Endodermal cell (in vitro differentiated cells): ENCODE data around the gene MALRD1. TPM values are rescaled to one million over a fixed set of nuclear protein-coding genes. Genes with fewer than 3 reads are reported as not detected.

Experiments used
- DNase-seq: peaks from one replicate; pipeline ENCODE4 v3.0.0-alpha.2; 2017
- H3K27ac ChIP-seq: 2 replicates; pipeline ENCODE4 v1.5.1; 2013; ENCODE audit warnings: mild to moderate bottlenecking, low read depth, low read length, moderate library complexity
- H3K27me3 ChIP-seq: 2 replicates; pipeline ENCODE4 v1.6.1; 2013; ENCODE audit warnings: mild to moderate bottlenecking, low read length, moderate library complexity; ENCODE audit not compliant: insufficient read depth, control insufficient read depth, poor library complexity, severe bottlenecking
- H3K36me3 ChIP-seq: 2 replicates; pipeline ENCODE4 v1.7.0; 2013; ENCODE audit warnings: mild to moderate bottlenecking, low read length, moderate library complexity; ENCODE audit not compliant: control insufficient read depth, insufficient read depth
- H3K4me1 ChIP-seq: one replicate; pipeline ENCODE4 v1.7.0; 2013; ENCODE audit warnings: low read length; ENCODE audit not compliant: control insufficient read depth, insufficient read depth
- H3K4me3 ChIP-seq: 2 replicates; pipeline ENCODE4 v1.5.1; 2013; ENCODE audit warnings: mild to moderate bottlenecking, low read length, moderate library complexity
- H3K9ac ChIP-seq: 2 replicates; pipeline ENCODE4 v1.6.1; 2013; ENCODE audit warnings: mild to moderate bottlenecking, low read length, moderate library complexity; ENCODE audit not compliant: poor library complexity, severe bottlenecking; ENCODE audit errors: extremely low read depth
- H3K9me3 ChIP-seq: 2 replicates; pipeline ENCODE4 v1.6.1; 2013; ENCODE audit warnings: mild to moderate bottlenecking, low read length, moderate library complexity; ENCODE audit not compliant: control insufficient read depth
- H3K27ac Mint-ChIP-seq: 2 replicates; pipeline ENCODE4 v1.8.0; 2020; ENCODE audit warnings: mixed read lengths
- H3K27me3 Mint-ChIP-seq: 2 replicates; pipeline ENCODE4 v1.8.0; 2021; ENCODE audit warnings: mild to moderate bottlenecking, mixed read lengths; ENCODE audit not compliant: insufficient read depth
- H3K36me3 Mint-ChIP-seq: 2 replicates; pipeline ENCODE4 v1.8.0; 2020; ENCODE audit warnings: low read depth, mixed read lengths
- H3K4me1 Mint-ChIP-seq: 2 replicates; pipeline ENCODE4 v1.8.0; 2020; ENCODE audit warnings: mixed read lengths
- H3K4me3 Mint-ChIP-seq: 2 replicates; pipeline ENCODE4 v1.8.0; 2020; ENCODE audit warnings: mild to moderate bottlenecking, moderate library complexity, mixed read lengths
- H3K9me3 Mint-ChIP-seq: 2 replicates; pipeline ENCODE4 v1.8.0; 2020; ENCODE audit warnings: mild to moderate bottlenecking, mixed read lengths
- WGBS, 2 experiments: methylation state at CpG; one replicate each; pipeline versions ENCODE4 v1.1.5 to v1.1.7; 2013; ENCODE audit warnings: missing lambda C conversion rate in 2 of 2, mixed read lengths in 1 of 2; ENCODE audit not compliant: insufficient coverage in 1 of 2, insufficient read length in 1 of 2; 5-methylcytosine and 5-hydroxymethylcytosine counted together
- total RNA-seq, 2 donors: library from RNA; stranded (reverse); fragmentation: NEBNext Ultra II Directional in 1 of 2; extraction: Animal tissue kit (Norgen Biotek cat#: 25700) in 1 of 2; gene quantifications; 2 replicates in 1 of 2; 3 replicates in 1 of 2; pipeline ENCODE4 v1.2.1, GENCODE V29; 2021
- TF ChIP-seq, protein P1 (sequence below): fragments of 200-600 bp; sonication (generic); conservative IDR thresholded peaks from 2 replicates; pipeline ENCODE4 v1.5.0; 2021; ENCODE audit warnings: antibody characterized with exemption, mild to moderate bottlenecking

MALRD1 gene
- total RNA-seq, 2 donors from 2014 or later: 0.64 to 1.5 TPM

DNA sequence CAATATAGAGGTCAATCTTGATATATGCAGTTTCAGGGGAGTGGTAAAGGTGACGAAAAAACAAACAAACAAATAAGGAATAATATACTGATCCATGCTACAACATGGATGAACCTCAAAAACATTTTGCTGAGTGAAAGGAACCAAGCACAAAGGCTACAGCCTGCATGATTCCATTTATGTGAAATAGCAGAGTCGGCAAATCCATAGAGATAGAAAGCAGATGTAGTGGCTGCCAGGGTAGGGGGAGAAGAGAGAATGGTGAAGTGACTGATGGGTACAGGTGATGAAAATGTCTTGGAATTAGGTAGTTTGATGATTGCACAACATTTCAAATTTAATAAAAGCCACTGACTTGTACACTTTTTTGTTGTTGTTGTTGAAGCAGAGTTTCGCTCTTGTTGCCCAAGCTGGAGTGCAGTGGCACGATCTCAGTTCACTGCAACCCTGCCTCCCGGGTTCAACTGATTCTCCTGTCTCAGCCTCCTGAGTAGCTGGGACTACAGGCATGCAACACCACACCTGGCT, 71.8 kb downstream of the MALRD1 start:
- Mint-ChIP-seq H3K27me3 (no peaks in the 10 kb centered on the region), H3K9me3 (no peaks in the 10 kb centered on the region), H3K4me1 (peaks cover 6% of the 10 kb centered on the region), H3K4me3 (no peak overlapping the region), H3K27ac (no peak overlapping the region), H3K36me3 (no peaks in the 10 kb centered on the region)
- 83 to 100% methylated on average over 1 to 5 of the region's 5 CpGs for WGBS, 2 experiments
- Histone ChIP-seq H3K4me1 (no peaks in the 10 kb centered on the region), H3K9ac (no peak overlapping the region), H3K27ac (no peak overlapping the region), H3K36me3 (no peaks in the 10 kb centered on the region), H3K4me3 (no peak overlapping the region), H3K27me3 (no peaks in the 10 kb centered on the region), H3K9me3 (no peaks in the 10 kb centered on the region)
- DNase-seq: no peak
- TF ChIP-seq, protein P1, sequence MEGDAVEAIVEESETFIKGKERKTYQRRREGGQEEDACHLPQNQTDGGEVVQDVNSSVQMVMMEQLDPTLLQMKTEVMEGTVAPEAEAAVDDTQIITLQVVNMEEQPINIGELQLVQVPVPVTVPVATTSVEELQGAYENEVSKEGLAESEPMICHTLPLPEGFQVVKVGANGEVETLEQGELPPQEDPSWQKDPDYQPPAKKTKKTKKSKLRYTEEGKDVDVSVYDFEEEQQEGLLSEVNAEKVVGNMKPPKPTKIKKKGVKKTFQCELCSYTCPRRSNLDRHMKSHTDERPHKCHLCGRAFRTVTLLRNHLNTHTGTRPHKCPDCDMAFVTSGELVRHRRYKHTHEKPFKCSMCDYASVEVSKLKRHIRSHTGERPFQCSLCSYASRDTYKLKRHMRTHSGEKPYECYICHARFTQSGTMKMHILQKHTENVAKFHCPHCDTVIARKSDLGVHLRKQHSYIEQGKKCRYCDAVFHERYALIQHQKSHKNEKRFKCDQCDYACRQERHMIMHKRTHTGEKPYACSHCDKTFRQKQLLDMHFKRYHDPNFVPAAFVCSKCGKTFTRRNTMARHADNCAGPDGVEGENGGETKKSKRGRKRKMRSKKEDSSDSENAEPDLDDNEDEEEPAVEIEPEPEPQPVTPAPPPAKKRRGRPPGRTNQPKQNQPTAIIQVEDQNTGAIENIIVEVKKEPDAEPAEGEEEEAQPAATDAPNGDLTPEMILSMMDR: no peak

DNA sequence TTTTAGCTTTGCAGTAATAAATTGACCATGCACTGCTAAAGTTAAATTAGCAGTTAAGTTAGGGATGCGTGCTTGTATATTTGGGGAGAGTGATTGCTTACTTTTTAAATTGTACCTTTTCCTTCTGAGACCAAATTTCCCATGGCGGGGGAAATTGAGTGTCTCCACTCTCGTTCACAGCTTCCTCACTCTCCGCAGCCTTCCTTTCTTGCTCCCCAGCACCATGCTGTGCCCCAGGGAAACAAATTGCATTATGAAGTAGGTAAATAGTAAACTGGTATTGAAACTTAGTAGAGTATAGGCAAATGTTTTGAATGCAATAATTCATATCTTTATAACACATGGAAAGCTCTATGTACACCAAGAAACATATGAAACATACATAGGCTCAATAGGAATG, 85.4 kb downstream of the MALRD1 start:
- WGBS, 2 experiments: 77 to 100% methylated on average over 1 to 4 of the region's 4 CpGs
- H3K27me3 Mint-ChIP-seq: no peaks in the 10 kb centered on the region
- no peaks in the 10 kb centered on the region for H3K9me3 ChIP-seq
- no peaks in the 10 kb centered on the region for H3K27me3 ChIP-seq
- DNase-seq: peak; percentile 53
- H3K4me1 Mint-ChIP-seq: peaks cover 4% of the 10 kb centered on the region
- no peaks in the 10 kb centered on the region for H3K9me3 Mint-ChIP-seq
- TF ChIP-seq, protein P1: no peak
- no peak overlapping the region for H3K27ac Mint-ChIP-seq
- no peaks in the 10 kb centered on the region for H3K36me3 Mint-ChIP-seq
- H3K4me3 ChIP-seq: no peak overlapping the region
- H3K9ac ChIP-seq: no peak overlapping the region
- no peak overlapping the region for H3K4me3 Mint-ChIP-seq
- no peaks in the 10 kb centered on the region for H3K4me1 ChIP-seq
- no peak overlapping the region for H3K27ac ChIP-seq
- H3K36me3 ChIP-seq: no peaks in the 10 kb centered on the region

DNA sequence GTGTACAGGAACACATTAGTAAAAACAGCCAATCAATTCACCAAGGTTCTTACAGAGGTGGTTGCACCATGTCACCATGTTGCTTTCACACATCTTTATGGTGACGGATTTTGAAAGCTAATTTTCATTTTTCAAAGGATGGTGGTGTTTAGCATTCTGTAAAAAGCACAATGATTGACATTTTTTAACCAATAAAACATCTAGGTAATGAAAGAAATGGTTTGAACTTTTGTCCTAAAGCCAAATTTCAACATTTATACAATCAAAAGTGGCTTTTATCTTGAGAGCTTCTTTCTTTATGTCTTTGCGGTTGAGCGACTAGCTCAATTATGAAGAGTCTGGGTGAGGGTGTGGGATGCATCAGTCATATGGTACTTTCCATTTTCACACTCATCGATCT, 94.4 kb downstream of the MALRD1 start:
- H3K4me3 Mint-ChIP-seq: no peak overlapping the region
- no peaks in the 10 kb centered on the region for H3K9me3 Mint-ChIP-seq
- no peak for DNase-seq
- Histone ChIP-seq H3K4me3 (no peak overlapping the region), H3K27ac (no peak overlapping the region), H3K9me3 (no peaks in the 10 kb centered on the region), H3K9ac (no peak overlapping the region), H3K36me3 (no peaks in the 10 kb centered on the region), H3K27me3 (no peaks in the 10 kb centered on the region), H3K4me1 (no peaks in the 10 kb centered on the region)
- no peaks in the 10 kb centered on the region for H3K4me1 Mint-ChIP-seq
- no peaks in the 10 kb centered on the region for H3K36me3 Mint-ChIP-seq
- TF ChIP-seq, protein P1: no peak
- H3K27me3 Mint-ChIP-seq: no peaks in the 10 kb centered on the region
- H3K27ac Mint-ChIP-seq: no peak overlapping the region
- 83 to 100% methylated on average over 1 to 3 of the region's 4 CpGs for WGBS, 2 experiments
